Mesendoderm (in vitro differentiated cells): ENCODE data around the gene COL18A1.

Experiments
- DNase-seq: peaks from one replicate; pipeline ENCODE4 v3.0.0; 2013
- H2AK5ac ChIP-seq: 2 replicates; pipeline ENCODE4 v1.6.1; 2013; ENCODE audit warnings: low read length, inconsistent platforms
- H2BK120ac ChIP-seq: 2 replicates; pipeline ENCODE4 v1.6.1; 2013; ENCODE audit warnings: low read depth, mild to moderate bottlenecking, low read length, moderate library complexity, mixed read lengths
- H2BK15ac ChIP-seq: replicated peaks from 2 replicates; pipeline ENCODE4 v1.6.1; 2013; ENCODE audit warnings: low read depth, mild to moderate bottlenecking, moderate library complexity
- H2BK5ac ChIP-seq: 2 replicates; pipeline ENCODE4 v1.6.1; 2013; ENCODE audit warnings: low read length, inconsistent platforms
- H3K18ac ChIP-seq: 2 replicates; pipeline ENCODE4 v1.6.1; 2013; ENCODE audit warnings: mild to moderate bottlenecking, low read length, mixed read lengths
- H3K23ac ChIP-seq: one replicate; pipeline ENCODE4 v1.6.1; 2013; ENCODE audit warnings: low read length
- H3K27ac ChIP-seq: 2 replicates; pipeline ENCODE4 v1.5.1; 2013; ENCODE audit warnings: low read depth, mild to moderate bottlenecking, inconsistent platforms, low read length, moderate library complexity
- H3K27me3 ChIP-seq: 2 replicates; pipeline ENCODE4 v1.6.1; 2013; ENCODE audit warnings: low read length, control low read depth, mild to moderate bottlenecking, inconsistent platforms; ENCODE audit not compliant: insufficient read depth, poor library complexity
- H3K36me3 ChIP-seq: 2 replicates; pipeline ENCODE4 v1.6.1; 2013; ENCODE audit warnings: low read length, inconsistent platforms; ENCODE audit not compliant: control insufficient read depth, insufficient read depth
- H3K4ac ChIP-seq: one replicate; pipeline ENCODE4 v1.6.1; 2013; ENCODE audit warnings: low read depth, mild to moderate bottlenecking, low read length, moderate library complexity
- H3K4me1 ChIP-seq: 2 replicates; pipeline ENCODE4 v1.6.1; 2013; ENCODE audit warnings: low read depth, low read length, inconsistent platforms; ENCODE audit not compliant: control insufficient read depth
- H3K4me2 ChIP-seq: 2 replicates; pipeline ENCODE4 v1.6.1; 2013; ENCODE audit warnings: low read length
- H3K4me3 ChIP-seq: 2 replicates; pipeline ENCODE4 v1.5.1; 2013; ENCODE audit warnings: mild to moderate bottlenecking, low read length
- H3K56ac ChIP-seq: one replicate; pipeline ENCODE4 v1.6.1; 2013; ENCODE audit warnings: low read length
- H3K79me1 ChIP-seq: 2 replicates; pipeline ENCODE4 v1.6.1; 2013; ENCODE audit warnings: low read length, inconsistent platforms
- H3K79me2 ChIP-seq: 2 replicates; pipeline ENCODE4 v1.6.1; 2013; ENCODE audit warnings: mild to moderate bottlenecking, low read length; ENCODE audit not compliant: control insufficient read depth, insufficient read depth
- H3K9ac ChIP-seq: 2 replicates; pipeline ENCODE4 v1.6.1; 2013; ENCODE audit warnings: low read length, inconsistent platforms
- H4K5ac ChIP-seq: one replicate; pipeline ENCODE4 v1.6.1; 2013; ENCODE audit warnings: low read length
- H4K8ac ChIP-seq: one replicate; pipeline ENCODE4 v1.6.1; 2013; ENCODE audit warnings: low read depth, mild to moderate bottlenecking, control low read depth, low read length, moderate library complexity
- WGBS: extraction: QIAGEN DNeasy Blood & Tissue Kit; methylation state at CpG from one replicate; pipeline ENCODE4 v1.1.7; 2013; ENCODE audit warnings: low lambda C conversion rate, missing lambda C conversion rate; ENCODE audit not compliant: insufficient coverage; ENCODE audit errors: extremely low coverage; 5-methylcytosine and 5-hydroxymethylcytosine counted together

Gene COL18A1

DNA sequence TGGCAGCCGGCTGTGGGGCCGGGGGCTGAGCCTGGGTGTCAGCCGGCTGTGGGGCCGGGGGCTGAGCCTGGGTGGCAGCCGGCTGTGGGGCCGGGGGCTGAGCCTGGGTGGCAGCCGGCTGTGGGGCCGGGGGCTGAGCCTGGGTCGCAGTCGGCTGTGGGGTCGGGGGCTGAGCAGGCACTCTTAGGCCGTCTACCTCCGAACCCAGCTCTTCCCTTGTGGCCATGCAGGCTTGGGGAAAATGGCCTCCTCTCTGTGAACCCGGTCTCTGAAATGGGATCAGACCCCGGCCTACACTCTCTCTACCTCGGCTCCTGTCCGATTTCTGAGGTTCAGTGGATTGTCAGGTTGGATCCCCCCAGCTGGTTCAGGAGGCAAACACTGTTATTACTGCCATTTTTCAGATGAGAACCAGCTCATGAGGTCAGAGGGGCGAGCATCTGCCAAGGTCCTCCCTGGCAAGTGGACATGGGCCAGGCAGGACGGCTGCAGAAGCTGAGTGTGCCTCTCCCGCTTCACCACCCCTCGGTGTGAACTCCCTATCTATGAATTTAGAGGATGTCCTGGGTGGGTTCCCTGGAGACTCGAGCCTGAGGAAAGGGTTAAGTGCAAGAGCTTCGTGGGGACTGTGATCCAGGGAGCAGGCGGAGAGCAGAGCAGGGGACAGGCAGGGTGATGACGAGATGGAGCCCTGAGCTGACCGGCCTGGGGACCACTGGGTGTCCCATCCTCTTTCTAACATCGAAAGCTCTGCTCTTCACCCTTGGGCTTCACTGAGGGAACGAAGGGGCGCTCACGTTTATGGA lies 10.9 kb upstream of the COL18A1 start:
- Histone ChIP-seq H3K23ac (no peak overlapping the region), H3K4ac (no peak overlapping the region), H3K9ac (no peak overlapping the region), H3K79me2 (no peaks in the 10 kb centered on the region), H3K4me2 (no peak overlapping the region), H3K18ac (no peak overlapping the region), H2BK5ac (no peak overlapping the region), H2AK5ac (no peak overlapping the region), H3K27me3 (no peaks in the 10 kb centered on the region), H4K5ac (no peak overlapping the region), H3K27ac (no peak overlapping the region), H3K4me1 (no peaks in the 10 kb centered on the region), H2BK120ac (no peak overlapping the region), H4K8ac (no peak overlapping the region), H3K4me3 (no peak overlapping the region), H3K56ac (no peak overlapping the region), H2BK15ac (no peak overlapping the region), H3K36me3 (no peaks in the 10 kb centered on the region), H3K79me1 (no peaks in the 10 kb centered on the region)
- no CpG with 5 or more reads among the region's 30 CpGs for WGBS
- no peak for DNase-seq

DNA sequence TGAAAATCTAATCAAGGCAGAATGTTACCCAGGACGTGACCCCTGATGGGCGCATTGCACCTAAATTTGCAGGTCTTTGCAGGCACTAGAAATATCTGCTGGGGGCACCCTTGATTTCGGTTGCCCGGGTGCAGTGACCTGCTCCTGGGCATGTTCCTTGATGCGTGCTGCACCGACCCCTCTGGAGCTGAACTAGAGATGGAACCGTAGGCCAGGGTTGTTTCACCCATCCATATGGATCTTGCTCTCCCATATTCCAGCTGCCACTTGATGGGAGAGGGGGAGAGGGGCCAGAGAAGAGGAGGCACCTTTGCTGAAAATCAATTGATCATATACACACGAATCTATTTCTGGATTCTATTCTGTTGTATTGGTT lies 8.4 kb upstream of the COL18A1 start:
- no peak overlapping the region for H3K56ac ChIP-seq
- no peak overlapping the region for H3K23ac ChIP-seq
- H3K4me2 ChIP-seq: no peak overlapping the region
- DNase-seq: no peak
- H3K4ac ChIP-seq: no peak overlapping the region
- no peak overlapping the region for H2BK120ac ChIP-seq
- H2BK15ac ChIP-seq: no peak overlapping the region
- no peak overlapping the region for H2BK5ac ChIP-seq
- H3K27ac ChIP-seq: no peak overlapping the region
- no peak overlapping the region for H3K4me3 ChIP-seq
- H3K9ac ChIP-seq: no peak overlapping the region
- H3K18ac ChIP-seq: no peak overlapping the region
- no peaks in the 10 kb centered on the region for H3K36me3 ChIP-seq
- H3K27me3 ChIP-seq: no peaks in the 10 kb centered on the region
- H4K5ac ChIP-seq: no peak overlapping the region
- H4K8ac ChIP-seq: no peak overlapping the region
- no CpG with 5 or more reads among the region's 8 CpGs for WGBS
- no peaks in the 10 kb centered on the region for H3K4me1 ChIP-seq
- H3K79me2 ChIP-seq: no peaks in the 10 kb centered on the region
- H3K79me1 ChIP-seq: no peaks in the 10 kb centered on the region
- no peak overlapping the region for H2AK5ac ChIP-seq

GRCh38 chr21:45397381-45397780 lies 7.6 kb upstream of the COL18A1 start:
- DNase-seq: no peak
- H4K8ac ChIP-seq: no peak overlapping the region
- H3K36me3 ChIP-seq: no peaks in the 10 kb centered on the region
- H3K27ac ChIP-seq: no peak overlapping the region
- H3K4ac ChIP-seq: no peak overlapping the region
- no peaks in the 10 kb centered on the region for H3K27me3 ChIP-seq
- no peak overlapping the region for H3K9ac ChIP-seq
- H3K79me2 ChIP-seq: no peaks in the 10 kb centered on the region
- no peak overlapping the region for H3K23ac ChIP-seq
- no peak overlapping the region for H3K18ac ChIP-seq
- WGBS: no CpG with 5 or more reads among the region's 2 CpGs
- no peaks in the 10 kb centered on the region for H3K4me1 ChIP-seq
- H3K79me1 ChIP-seq: no peaks in the 10 kb centered on the region
- no peak overlapping the region for H2BK15ac ChIP-seq
- H2BK5ac ChIP-seq: no peak overlapping the region
- H2BK120ac ChIP-seq: no peak overlapping the region
- no peak overlapping the region for H4K5ac ChIP-seq
- no peak overlapping the region for H2AK5ac ChIP-seq
- no peak overlapping the region for H3K4me2 ChIP-seq
- no peak overlapping the region for H3K4me3 ChIP-seq
- no peak overlapping the region for H3K56ac ChIP-seq

DNA sequence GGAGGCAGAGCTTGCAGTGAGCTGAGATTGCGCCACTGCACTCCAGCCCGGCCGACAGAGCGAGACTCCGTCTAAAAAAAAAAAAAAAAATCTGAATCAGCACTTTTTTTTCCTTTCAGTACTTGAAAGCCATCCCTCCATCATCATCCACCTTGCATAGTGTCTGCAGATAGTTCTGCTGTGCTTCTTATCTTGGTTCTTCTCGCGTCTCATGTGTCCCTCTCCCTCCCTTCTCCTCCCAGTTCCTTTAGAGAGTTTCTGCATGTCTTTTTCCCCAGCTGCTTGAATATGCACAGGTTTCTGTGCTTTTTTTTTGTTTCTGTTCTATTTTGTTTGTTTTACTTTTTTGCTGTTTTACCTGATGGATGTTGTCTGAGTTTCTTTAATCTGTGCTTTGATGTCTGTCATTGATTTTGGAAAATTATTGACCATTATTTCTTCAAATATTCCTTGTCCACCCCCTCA lies 3.9 kb upstream of the COL18A1 start:
- Histone ChIP-seq H2BK15ac (no peak overlapping the region), H2AK5ac (no peak overlapping the region), H3K18ac (no peak overlapping the region), H3K4me3 (no peak overlapping the region), H3K79me1 (no peaks in the 10 kb centered on the region), H3K56ac (no peak overlapping the region), H2BK120ac (no peak overlapping the region), H3K4me1 (peaks cover 3% of the 10 kb centered on the region), H3K36me3 (no peaks in the 10 kb centered on the region), H3K4ac (no peak overlapping the region), H3K4me2 (no peak overlapping the region), H3K9ac (no peak overlapping the region), H2BK5ac (no peak overlapping the region), H3K79me2 (peaks cover 6% of the 10 kb centered on the region), H3K27ac (no peak overlapping the region), H3K23ac (no peak overlapping the region), H3K27me3 (no peaks in the 10 kb centered on the region), H4K8ac (no peak overlapping the region), H4K5ac (no peak overlapping the region)
- DNase-seq: no peak
- WGBS: no CpG with 5 or more reads among the region's 7 CpGs

DNA sequence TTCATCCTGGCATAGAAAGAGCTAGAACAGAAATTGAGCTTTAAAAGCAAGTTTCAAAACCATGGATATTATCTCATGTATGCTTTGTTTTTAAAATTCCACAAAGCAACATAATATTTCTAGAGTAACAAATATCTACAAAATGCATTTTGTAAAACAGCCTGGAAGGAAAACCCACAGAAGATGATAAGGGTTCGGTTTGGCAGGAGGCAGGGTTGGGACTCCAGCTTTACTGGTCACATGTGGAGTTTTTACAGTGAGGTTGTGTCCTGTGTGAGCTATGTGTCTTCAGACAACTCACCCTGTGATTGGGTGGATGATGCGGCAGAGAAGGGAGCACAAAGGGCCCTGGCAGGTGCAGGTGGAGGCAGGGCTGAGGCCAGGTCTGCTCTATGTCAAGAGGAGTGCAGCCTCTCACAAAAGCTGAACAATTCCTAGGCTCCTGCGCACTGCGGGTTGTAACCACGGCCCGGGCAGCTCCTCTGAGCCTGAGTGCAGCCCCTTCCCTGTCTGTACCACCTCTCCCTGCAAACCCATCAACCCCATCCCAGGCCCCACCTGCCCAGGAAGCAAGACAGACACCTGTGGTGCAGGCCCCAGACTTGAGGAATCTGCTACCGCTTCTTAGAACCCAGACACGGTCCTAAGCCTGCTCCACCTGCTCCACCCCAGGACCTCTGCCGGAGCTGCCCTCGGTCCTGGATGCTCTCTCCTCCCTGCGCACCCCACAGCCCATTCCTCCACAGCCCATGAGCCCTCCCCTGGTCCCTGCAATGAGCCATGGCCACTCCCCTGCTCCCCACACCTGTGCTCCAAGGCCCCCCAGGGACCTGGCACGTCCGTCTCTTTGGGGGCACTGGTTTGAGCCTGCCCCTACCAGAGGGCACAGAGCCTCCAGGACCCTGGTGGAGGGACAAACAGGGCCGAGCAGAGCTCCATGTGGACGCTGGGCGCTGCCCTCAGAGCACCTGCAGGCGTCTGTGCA lies 2.8 kb upstream of the COL18A1 start:
- H3K27me3 ChIP-seq: no peaks in the 10 kb centered on the region
- peaks cover 4% of the 10 kb centered on the region for H3K4me1 ChIP-seq
- no peak overlapping the region for H2AK5ac ChIP-seq
- H3K79me1 ChIP-seq: no peaks in the 10 kb centered on the region
- H3K18ac ChIP-seq: no peak overlapping the region
- H2BK5ac ChIP-seq: no peak overlapping the region
- no peak overlapping the region for H3K9ac ChIP-seq
- H3K27ac ChIP-seq: no peak overlapping the region
- H3K56ac ChIP-seq: no peak overlapping the region
- H3K4me2 ChIP-seq: no peak overlapping the region
- no CpG with 5 or more reads among the region's 17 CpGs for WGBS
- H3K4ac ChIP-seq: no peak overlapping the region
- no peak overlapping the region for H2BK15ac ChIP-seq
- H3K36me3 ChIP-seq: no peaks in the 10 kb centered on the region
- H2BK120ac ChIP-seq: no peak overlapping the region
- DNase-seq: no peak
- H3K23ac ChIP-seq: no peak overlapping the region
- peaks cover 9% of the 10 kb centered on the region for H3K79me2 ChIP-seq
- H4K5ac ChIP-seq: no peak overlapping the region
- no peak overlapping the region for H3K4me3 ChIP-seq
- no peak overlapping the region for H4K8ac ChIP-seq
